Measurements from ENCODE around the gene TFF3. TPM values are rescaled to one million over a fixed set of nuclear protein-coding genes. Genes with fewer than 3 reads are reported as not detected.

The TFF3 gene
- total RNA-seq, 1 donor from 2014 or later = not detected

DNA sequence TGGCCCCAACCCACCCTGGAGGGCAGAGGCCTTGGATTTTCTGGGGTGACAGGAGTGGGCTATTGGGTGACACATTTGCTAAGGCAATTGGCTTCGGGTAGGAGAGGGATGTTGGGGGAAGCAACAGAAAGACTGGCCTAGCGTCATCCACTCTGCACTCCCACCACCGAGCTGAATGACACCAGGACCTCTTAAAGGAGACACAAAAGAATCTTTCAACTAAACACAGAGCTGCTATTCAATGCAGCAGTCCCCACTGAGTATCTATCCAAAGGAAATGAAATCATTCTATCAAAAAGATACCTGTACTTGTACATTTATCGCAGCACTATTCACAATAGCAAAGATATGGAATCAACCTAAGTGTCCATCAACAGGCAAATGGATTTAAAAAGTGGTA, 29.4 kb upstream of the TFF3 start:
- H3K4me2 ChIP-seq = no peak overlapping the region
- Mint-ChIP-seq H3K36me3 (no peaks in the 10 kb centered on the region), H3K4me3 (no peak overlapping the region), H3K27me3 (ENCODE audit: insufficient read depth, low read depth) (peaks cover 2% of the 10 kb centered on the region), H3K4me1 (peaks cover 15% of the 10 kb centered on the region), H3K9me3 (no peaks in the 10 kb centered on the region), H3K27ac (no peak overlapping the region)
- H3K79me2 ChIP-seq (ENCODE audit: low read depth) = no peaks in the 10 kb centered on the region
- DNase-seq (ENCODE audit: low spot score) = no peak
- no peak overlapping the region for H3K4me3 ChIP-seq
- H3K4me1 ChIP-seq = no peaks in the 10 kb centered on the region
- H3K9ac ChIP-seq = no peak overlapping the region
- H3K36me3 ChIP-seq = no peaks in the 10 kb centered on the region
- no peak overlapping the region for H3K27ac ChIP-seq
- no peaks in the 10 kb centered on the region for H3K27me3 ChIP-seq
- H4K20me1 ChIP-seq (ENCODE audit: low read depth) = no peaks in the 10 kb centered on the region
- H3K9me3 ChIP-seq (ENCODE audit: low read depth) = no peaks in the 10 kb centered on the region
- TF ChIP-seq EZH2 (IDR thresholded peaks at IDR 0.05) (no peak), EZH2phosphoT487 (IDR thresholded peaks at IDR 0.05) (no peak)
- TF ChIP-seq, protein P1, sequence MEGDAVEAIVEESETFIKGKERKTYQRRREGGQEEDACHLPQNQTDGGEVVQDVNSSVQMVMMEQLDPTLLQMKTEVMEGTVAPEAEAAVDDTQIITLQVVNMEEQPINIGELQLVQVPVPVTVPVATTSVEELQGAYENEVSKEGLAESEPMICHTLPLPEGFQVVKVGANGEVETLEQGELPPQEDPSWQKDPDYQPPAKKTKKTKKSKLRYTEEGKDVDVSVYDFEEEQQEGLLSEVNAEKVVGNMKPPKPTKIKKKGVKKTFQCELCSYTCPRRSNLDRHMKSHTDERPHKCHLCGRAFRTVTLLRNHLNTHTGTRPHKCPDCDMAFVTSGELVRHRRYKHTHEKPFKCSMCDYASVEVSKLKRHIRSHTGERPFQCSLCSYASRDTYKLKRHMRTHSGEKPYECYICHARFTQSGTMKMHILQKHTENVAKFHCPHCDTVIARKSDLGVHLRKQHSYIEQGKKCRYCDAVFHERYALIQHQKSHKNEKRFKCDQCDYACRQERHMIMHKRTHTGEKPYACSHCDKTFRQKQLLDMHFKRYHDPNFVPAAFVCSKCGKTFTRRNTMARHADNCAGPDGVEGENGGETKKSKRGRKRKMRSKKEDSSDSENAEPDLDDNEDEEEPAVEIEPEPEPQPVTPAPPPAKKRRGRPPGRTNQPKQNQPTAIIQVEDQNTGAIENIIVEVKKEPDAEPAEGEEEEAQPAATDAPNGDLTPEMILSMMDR (IDR thresholded peaks at IDR 0.05) = no peak
- H2AFZ ChIP-seq (replicated peaks) = no peak overlapping the region
- no peaks in the 10 kb centered on the region for H3F3A ChIP-seq (ENCODE audit: low read depth)

DNA sequence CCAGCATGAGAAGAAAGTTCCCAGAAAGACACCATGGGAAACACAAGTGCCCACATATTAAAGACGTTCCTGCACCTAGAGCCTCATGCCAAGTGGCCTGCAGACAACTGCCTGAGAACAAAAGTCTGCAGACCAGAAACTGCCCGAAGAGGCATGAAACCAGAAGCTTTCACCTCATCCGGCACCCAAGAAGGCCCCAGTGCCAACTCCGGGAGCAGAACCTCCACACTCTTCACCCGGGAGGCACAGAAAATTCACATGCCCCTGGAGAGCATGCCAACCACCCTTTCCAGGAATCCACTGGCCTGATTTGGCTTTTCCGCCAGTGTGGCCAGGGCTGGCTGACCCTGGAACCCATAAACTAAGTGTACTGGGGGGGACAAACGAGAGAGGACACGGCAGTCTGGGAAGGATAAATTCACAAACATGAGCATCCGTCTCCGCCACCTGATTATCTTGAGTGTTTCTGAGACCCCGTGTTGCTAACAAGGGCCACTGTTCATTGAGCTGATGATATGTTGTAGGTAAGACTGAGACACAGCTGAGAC, 28.8 kb upstream of the TFF3 start:
- Mint-ChIP-seq H3K36me3 (no peaks in the 10 kb centered on the region), H3K4me3 (no peak overlapping the region), H3K4me1 (peaks cover 16% of the 10 kb centered on the region), H3K27ac (no peak overlapping the region), H3K9me3 (no peaks in the 10 kb centered on the region), H3K27me3 (ENCODE audit: insufficient read depth, low read depth) (peaks cover 2% of the 10 kb centered on the region)
- no peaks in the 10 kb centered on the region for H3K27me3 ChIP-seq
- H3K27ac ChIP-seq = no peak overlapping the region
- no peak overlapping the region for H3K4me3 ChIP-seq
- no peak overlapping the region for H3K4me2 ChIP-seq
- no peaks in the 10 kb centered on the region for H3F3A ChIP-seq (ENCODE audit: low read depth)
- no peaks in the 10 kb centered on the region for H3K4me1 ChIP-seq
- TF ChIP-seq, protein P1 (IDR thresholded peaks at IDR 0.05) = no peak
- TF ChIP-seq EZH2phosphoT487 (IDR thresholded peaks at IDR 0.05) (no peak), EZH2 (IDR thresholded peaks at IDR 0.05) (no peak)
- H2AFZ ChIP-seq (replicated peaks) = no peak overlapping the region
- DNase-seq (ENCODE audit: low spot score) = no peak
- no peaks in the 10 kb centered on the region for H3K79me2 ChIP-seq (ENCODE audit: low read depth)
- H3K9me3 ChIP-seq (ENCODE audit: low read depth) = no peaks in the 10 kb centered on the region
- H3K9ac ChIP-seq = no peak overlapping the region
- no peaks in the 10 kb centered on the region for H3K36me3 ChIP-seq
- no peaks in the 10 kb centered on the region for H4K20me1 ChIP-seq (ENCODE audit: low read depth)

- Histone ChIP-seq H3K36me3 (no peaks in the 10 kb centered on the region), H3K79me2 (ENCODE audit: low read depth) (no peaks in the 10 kb centered on the region), H3F3A (ENCODE audit: low read depth) (no peaks in the 10 kb centered on the region), H3K4me1 (no peaks in the 10 kb centered on the region), H3K4me2 (no peak overlapping the region), H3K27ac (no peak overlapping the region), H3K9ac (no peak overlapping the region), H4K20me1 (ENCODE audit: low read depth) (no peaks in the 10 kb centered on the region), H3K9me3 (ENCODE audit: low read depth) (no peaks in the 10 kb centered on the region), H3K27me3 (no peaks in the 10 kb centered on the region), H3K4me3 (no peak overlapping the region), H2AFZ (replicated peaks) (no peak overlapping the region)
- no peak for DNase-seq (ENCODE audit: low spot score)
- H3K9me3 Mint-ChIP-seq = no peaks in the 10 kb centered on the region
- H3K4me1 Mint-ChIP-seq = peaks cover 21% of the 10 kb centered on the region
- TF ChIP-seq EZH2 (IDR thresholded peaks at IDR 0.05) (no peak), EZH2phosphoT487 (IDR thresholded peaks at IDR 0.05) (no peak)
- TF ChIP-seq, protein P1 (IDR thresholded peaks at IDR 0.05) = no peak
- H3K4me3 Mint-ChIP-seq = no peak overlapping the region
- H3K36me3 Mint-ChIP-seq = no peaks in the 10 kb centered on the region
- peaks cover 2% of the 10 kb centered on the region for H3K27me3 Mint-ChIP-seq (ENCODE audit: insufficient read depth, low read depth)
- H3K27ac Mint-ChIP-seq = no peak overlapping the region
Observed at GRCh38 chr21:42343556-42343955, 28.3 kb upstream of the TFF3 start.
